Activated naive CD4-positive, alpha-beta T cell (primary cell): ENCODE results near the gene ETV7.
A peak's percentile ranks its signal among the peaks of the same experiment; 100 is the strongest.
"Not testable (repeated sequence)": the region's sequence is repeated elsewhere in the genome, so short reads cannot be mapped to it uniquely, and the experiment has no call there.

Experiments used
- DNase-seq, 4 experiments: peaks; one replicate each; lab custom pipeline; 2025; lab: John Stamatoyannopoulos, UW

Gene ETV7

DNA sequence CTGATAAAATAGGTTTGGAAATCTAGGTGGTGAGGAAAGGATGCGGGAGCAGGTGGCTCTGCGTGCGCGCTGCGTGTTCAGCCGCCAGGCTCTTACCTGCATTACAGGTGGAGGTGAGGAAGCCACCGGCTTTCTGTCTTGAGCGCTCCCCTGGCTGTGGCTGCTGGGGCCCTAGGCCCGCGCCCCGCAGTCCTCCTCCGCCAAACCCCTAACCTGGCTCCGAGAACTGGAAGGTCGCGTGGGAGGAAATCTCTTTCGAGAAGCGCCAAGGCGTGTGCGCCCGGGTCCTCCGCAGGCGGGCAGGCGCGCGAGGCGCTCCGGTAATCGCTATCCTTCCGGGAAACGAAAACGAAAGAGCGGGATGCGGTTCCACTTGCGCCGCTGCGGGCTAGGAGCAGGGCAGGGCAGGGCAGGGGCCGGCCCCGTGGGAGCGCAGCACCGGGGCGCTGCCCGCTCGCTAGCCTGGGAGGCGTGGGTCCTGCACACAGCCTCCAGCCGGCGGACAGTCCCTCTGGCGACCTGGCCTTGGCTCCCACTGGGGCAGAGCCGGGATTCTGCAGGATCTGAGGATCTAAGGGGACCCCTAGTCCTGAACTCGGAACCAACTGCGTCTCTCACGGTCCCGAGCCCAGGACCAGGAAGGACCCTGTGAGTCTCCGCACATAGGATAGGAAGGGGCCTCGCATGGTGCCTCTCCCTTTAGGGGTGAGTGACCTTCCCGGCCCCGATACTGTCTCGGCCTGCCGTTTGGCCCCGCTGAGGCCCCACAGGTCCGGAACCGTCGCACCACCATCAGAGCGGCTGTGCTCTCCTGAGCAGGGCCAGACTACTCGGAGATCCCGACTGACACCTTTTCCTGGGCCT is at the start of gene ETV7:
ETV7 (minus strand) TSS at position 230 of the 864 bp plus-strand sequence; CDS start at position 102, 128 bp downstream.
- DNase-seq, result peak in 1 of 4 experiments; percentile 8

GRCh38 chr6:36436466-36436865 is 49.0 kb upstream of the ETV7 start:
- no peak for DNase-seq

DNA sequence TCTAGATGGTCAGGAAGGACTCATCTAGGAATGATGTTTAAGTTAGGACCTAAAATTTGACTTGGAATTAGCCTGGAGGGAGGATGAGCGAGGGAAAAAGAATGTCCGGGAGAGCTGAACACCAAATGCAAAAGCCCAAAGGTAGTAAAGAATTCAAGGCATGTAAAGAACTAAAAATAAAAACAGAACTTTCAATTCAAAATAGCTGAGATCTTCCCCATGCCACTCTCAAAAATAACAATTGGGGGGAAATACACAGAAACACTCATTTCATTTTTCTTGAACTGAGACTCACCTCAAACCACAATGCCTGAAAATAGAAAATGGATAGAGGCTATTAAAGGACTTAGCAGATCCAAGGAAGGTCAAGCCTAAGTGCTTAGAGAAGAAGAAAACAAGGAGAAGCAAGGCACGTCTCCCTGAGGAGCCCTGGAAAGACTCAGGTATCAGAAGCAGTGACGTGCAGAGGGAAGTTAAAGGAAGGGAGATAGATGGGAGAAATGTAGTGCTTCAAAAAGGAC is 44.7 kb upstream of the ETV7 start:
- DNase-seq, result no peak

- no peak for DNase-seq
These were observed 43.7 kb upstream of the ETV7 start for GRCh38 chr6:36431197-36431596.

GRCh38 chr6:36430351-36430750 is 42.9 kb upstream of the ETV7 start:
- DNase-seq, result no peak

DNA sequence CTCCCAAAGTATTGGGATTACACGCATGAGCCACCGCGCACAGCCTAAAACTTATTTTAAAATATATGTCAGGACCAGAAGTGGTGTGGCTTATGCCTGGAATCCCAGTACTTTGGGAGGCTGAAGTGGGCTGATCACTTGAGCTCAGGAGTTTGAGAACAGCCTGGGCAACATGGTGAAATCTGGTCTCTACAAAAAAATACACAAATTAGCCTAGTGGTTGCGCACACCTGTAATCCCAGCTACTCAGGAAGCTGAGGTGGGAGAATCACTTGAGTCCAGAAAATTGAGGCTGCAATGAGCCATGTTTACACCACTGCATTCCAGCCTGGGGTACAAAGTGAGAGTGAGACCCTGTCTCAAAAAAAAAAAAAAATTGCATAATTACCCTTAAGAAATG is 41.4 kb upstream of the ETV7 start:
- DNase-seq, result no peak

DNA sequence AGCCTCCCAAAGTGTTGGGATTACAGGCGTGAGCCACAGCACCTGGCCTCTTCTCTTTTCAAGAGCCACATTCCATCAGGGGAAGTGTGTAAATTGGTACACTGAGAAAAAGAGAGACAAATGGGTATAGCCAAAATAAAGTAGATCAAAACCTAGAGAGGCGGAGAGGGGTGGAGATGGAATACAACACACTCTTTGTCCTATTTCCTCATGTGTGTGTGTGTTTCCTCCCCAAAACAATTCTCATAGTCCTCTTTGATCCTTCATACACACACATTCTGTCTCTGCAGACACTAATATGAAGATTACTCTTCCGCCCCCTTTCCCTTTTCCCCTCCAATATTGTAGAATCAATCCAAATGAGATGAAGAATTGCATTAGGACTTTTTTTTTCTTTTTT is 39.2 kb upstream of the ETV7 start:
- DNase-seq, result no peak

DNA sequence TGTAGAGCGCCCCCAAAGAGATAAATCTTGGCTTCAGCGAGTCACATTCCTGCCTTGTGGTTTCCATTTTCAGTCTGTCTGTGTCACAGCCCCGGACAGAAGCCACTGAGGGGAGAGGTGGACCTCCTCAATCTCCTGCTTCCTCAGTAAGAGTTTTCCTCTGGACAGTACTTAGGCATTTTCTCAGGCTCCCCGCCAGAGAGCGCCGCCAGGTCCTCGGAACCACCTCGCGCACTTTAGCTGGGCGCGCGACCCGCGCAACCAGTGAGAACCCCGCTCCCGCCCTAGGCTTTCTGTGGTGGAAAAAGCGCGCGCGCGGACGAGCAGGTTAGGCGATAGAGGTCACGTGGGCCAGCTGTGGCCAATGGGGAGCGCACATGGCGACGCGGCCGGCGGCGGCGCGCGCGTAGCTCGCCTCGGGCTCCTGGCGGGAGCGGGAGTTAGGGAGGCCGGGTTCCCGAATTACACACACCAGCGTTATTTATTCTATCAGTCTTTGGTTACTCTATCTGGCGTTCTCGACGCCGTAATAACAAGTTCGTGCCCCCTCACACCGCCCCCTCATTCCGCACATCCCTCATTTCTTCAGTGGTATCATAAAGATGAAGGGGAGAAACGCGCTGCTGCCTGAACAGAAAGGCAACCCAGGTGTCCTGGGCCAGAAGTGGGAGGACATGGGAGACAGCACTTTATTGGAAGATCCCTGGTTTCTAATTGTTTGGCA is 35.8 kb upstream of the ETV7 start:
- peak; percentile 89 to 97 (median 94) for DNase-seq

GRCh38 chr6:36422714-36423100 is 35.2 kb upstream of the ETV7 start:
- no peak for DNase-seq

GRCh38 chr6:36419310-36419709 is 31.8 kb upstream of the ETV7 start:
- DNase-seq, result no peak

GRCh38 chr6:36418558-36418957 is 31.1 kb upstream of the ETV7 start:
- no peak for DNase-seq

- DNase-seq, result no peak
These were observed 27.0 kb upstream of the ETV7 start for GRCh38 chr6:36414481-36414880.

DNA sequence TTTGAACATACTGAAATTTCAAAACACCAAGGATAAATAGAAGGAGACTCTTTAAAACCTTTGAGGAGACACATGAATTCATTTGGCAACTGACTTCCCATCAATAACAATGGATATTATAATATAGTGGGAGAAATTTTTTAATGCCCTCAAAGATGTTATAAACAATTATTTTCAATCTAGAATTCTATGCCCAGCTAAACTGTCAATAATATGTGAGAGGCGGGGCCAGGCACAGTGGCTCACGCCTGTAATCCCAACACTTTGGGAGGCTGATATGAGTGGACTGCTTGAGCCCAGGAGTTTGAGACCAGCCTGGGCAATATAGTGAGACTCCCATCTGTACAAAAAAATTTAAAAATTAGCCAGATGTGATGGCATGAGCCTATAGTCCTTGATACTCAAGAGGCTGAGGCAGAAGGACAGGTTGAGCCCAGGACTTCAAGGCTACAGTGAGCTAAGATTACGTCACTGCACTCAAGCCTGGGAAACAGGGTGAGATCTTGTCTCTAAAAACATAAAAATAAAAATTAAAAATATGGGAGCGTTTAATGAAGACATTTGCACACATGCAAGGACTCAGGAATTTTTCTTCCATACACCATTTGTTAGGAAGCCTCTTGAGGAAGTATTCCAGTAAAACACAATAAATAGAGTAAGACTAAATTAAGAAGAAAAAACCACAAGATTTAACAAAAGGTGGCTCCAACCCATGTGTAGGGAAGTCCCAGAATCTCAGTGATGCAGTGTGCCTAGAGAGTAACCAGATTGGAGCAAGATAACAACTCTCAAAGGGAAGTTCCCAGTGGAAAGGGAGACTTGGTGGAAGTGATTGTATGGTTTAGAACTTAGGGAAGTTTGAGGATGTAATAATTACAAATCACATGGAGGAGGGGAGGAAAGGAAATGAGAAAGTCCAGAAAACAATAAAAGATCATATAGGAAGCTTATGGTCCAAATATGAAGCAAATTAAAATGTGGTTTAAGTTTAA is 26.3 kb upstream of the ETV7 start:
- DNase-seq, result no peak

DNA sequence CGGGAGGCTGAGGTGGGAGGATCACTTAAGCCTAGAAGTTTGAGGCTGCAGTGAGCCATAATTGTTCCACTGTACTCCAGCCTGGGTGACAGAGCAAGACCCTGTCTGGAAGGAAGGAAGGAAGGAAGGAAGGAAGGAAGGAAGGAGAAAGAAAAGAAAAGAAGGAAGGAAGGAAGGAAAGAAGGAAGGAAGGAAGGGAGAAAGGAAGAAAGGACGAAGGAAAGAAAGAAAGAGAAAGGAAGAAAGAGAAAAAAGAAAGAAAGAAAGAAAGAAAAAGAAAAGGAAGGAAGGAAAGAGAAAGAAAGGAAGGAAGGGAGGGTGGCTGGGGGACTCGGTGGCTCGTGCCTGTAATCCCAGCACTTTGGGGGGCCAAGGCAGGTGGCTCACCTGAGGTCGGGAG is 22.2 kb upstream of the ETV7 start:
- DNase-seq, result not testable (repeated sequence)

GRCh38 chr6:36404164-36404563 is 16.7 kb upstream of the ETV7 start:
- DNase-seq, result no peak

- DNase-seq, result no peak
These were observed 15.0 kb upstream of the ETV7 start for GRCh38 chr6:36402481-36402880.

DNA sequence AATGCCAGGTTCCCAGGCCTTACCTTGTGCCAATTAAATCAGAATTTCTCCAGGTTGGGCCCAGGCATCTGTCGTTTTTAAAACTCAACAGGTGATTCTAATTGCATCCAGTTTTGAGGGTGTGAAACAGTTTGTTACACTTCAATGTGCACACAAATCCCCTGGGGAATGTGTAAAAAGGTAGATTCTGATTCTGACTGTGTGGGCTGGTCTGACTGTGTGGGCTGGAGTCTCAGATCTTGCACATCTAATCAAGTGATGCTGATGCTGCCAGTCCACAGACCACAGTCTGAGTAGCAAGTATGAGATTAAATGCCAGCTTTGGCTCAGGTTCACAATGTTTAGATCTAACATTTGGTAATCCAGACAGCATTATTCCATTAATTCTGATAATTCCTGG is 12.5 kb upstream of the ETV7 start:
- DNase-seq, result no peak

- DNase-seq, result no peak
These were observed 5.2 kb upstream of the ETV7 start for GRCh38 chr6:36392621-36393020.

DNA sequence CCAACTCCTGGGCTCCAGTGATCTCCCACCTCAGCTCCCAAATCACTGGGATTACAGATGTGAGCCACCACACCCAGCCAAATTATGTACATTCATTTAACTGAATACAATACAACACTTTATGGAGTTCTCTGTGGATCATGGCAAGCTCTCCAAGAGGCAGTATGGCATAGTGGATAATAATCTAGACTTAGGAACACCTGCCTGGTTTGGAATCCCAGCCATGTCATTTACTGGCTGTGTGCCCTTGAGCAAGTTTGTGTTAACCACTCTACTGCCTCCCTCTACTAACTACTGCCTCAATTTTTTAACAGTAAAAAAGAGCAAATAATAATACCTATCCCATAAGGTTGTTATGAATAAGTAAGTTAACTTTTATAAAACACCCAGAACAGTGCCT is 1.9 kb upstream of the ETV7 start:
- no peak for DNase-seq

GRCh38 chr6:36386495-36387439 is 702 bp downstream of the ETV7 start:
- DNase-seq, result no peak

- DNase-seq, result no peak
These were observed 3.4 kb downstream of the ETV7 start for GRCh38 chr6:36384095-36384494.
